Measurements from ENCODE around the gene ILK.

Gene ILK

GRCh38 chr11:6636480-6636879, 32.9 kb downstream of the ILK start:
- DNase-seq (ENCODE audit: low read depth, low spot score) = no peak

GRCh38 chr11:6637871-6638270, 34.3 kb downstream of the ILK start:
- DNase-seq (ENCODE audit: low read depth, low spot score) = no peak

GRCh38 chr11:6638429-6638828, 34.9 kb downstream of the ILK start:
- DNase-seq (ENCODE audit: low read depth, low spot score) = no peak

GRCh38 chr11:6640036-6640984, 36.7 kb downstream of the ILK start:
- DNase-seq (ENCODE audit: low read depth, low spot score) = no peak

GRCh38 chr11:6640985-6641701, 37.6 kb downstream of the ILK start:
- DNase-seq (ENCODE audit: low read depth, low spot score) = no peak

- DNase-seq (ENCODE audit: low read depth, low spot score) = no peak
Observed at GRCh38 chr11:6642957-6643356, 39.4 kb downstream of the ILK start.

GRCh38 chr11:6646071-6646470, 42.5 kb downstream of the ILK start:
- no peak for DNase-seq (ENCODE audit: low read depth, low spot score)

- DNase-seq (ENCODE audit: low read depth, low spot score) = no peak
Observed at GRCh38 chr11:6646576-6646917, 43.0 kb downstream of the ILK start.

GRCh38 chr11:6646918-6647679, 43.5 kb downstream of the ILK start:
- DNase-seq (ENCODE audit: low read depth, low spot score) = no peak

- no peak for DNase-seq (ENCODE audit: low read depth, low spot score)
Observed at GRCh38 chr11:6647836-6648235, 44.3 kb downstream of the ILK start.

GRCh38 chr11:6648501-6648900, 44.9 kb downstream of the ILK start:
- DNase-seq (ENCODE audit: low read depth, low spot score) = no peak

GRCh38 chr11:6650104-6650503, 46.5 kb downstream of the ILK start:
- DNase-seq (ENCODE audit: low read depth, low spot score) = no peak

- DNase-seq (ENCODE audit: low read depth, low spot score) = no peak
Observed at GRCh38 chr11:6650980-6651379, 47.4 kb downstream of the ILK start.

- no peak for DNase-seq (ENCODE audit: low read depth, low spot score)
Observed at GRCh38 chr11:6652182-6652581, 48.6 kb downstream of the ILK start.

GRCh38 chr11:6653097-6653496, 49.5 kb downstream of the ILK start:
- DNase-seq (ENCODE audit: low read depth, low spot score) = no peak

- DNase-seq (ENCODE audit: low read depth, low spot score) = no peak
Observed at GRCh38 chr11:6653656-6654055, 50.1 kb downstream of the ILK start.

GRCh38 chr11:6654281-6655019, 50.9 kb downstream of the ILK start:
- DNase-seq (ENCODE audit: low read depth, low spot score) = no peak

GRCh38 chr11:6655020-6655789, 51.6 kb downstream of the ILK start:
- DNase-seq (ENCODE audit: low read depth, low spot score) = no peak

- DNase-seq (ENCODE audit: low read depth, low spot score) = no peak
Observed at GRCh38 chr11:6655790-6656583, 52.4 kb downstream of the ILK start, which contains the start of gene DCHS1. DCHS1 (minus strand) TSS chr11:6655809; CDS start chr11:6641613, 14,196 bp downstream.

- no peak for DNase-seq (ENCODE audit: low read depth, low spot score)
Observed at GRCh38 chr11:6656584-6656915, 53.0 kb downstream of the ILK start.

Data from activated naive CD8-positive, alpha-beta T cell treated with anti-CD3 and anti-CD28 coated beads, Interleukin-2, amount 50 U/mL, for 16 hours (primary cell).